Measurements from ENCODE around the gene KLF15. TPM values are rescaled to one million over a fixed set of nuclear protein-coding genes. Genes with fewer than 3 reads are reported as not detected.

Gene KLF15
- total and polyA plus RNA-seq, 4 donors, result 18.1 to 31.3 (median 24.6) TPM

GRCh38 chr3:126342991-126343648, 14.1 kb downstream of the KLF15 start:
- ATAC-seq (ENCODE audit: insufficient read depth, low FRiP score) (no peak), DNase-seq (peak; percentile 46 to 57 (median 52))
- 78 to 88% methylated on average over 17 to 20 of the region's 20 CpGs for WGBS, 2 donors
- Histone ChIP-seq H3K4me3 (no peak overlapping the region), H3K36me3 (ENCODE audit: control insufficient read depth in 4 of 4, insufficient read depth in 4 of 4, low read length in 4 of 4) (peaks cover 0 to 11% (median 5%) of the 10 kb centered on the region in 4 donors), H3K9ac (ENCODE audit: insufficient read depth in 1 of 2, low read length in 2 of 2) (no peak overlapping the region), H3K4me1 (ENCODE audit: control insufficient read depth in 5 of 5, insufficient read depth in 5 of 5, low read length in 5 of 5) (peaks cover 0 to 13% (median 3%) of the 10 kb centered on the region in 5 donors), H3K27ac (ENCODE audit: low read depth in 1 of 2, low read length in 1 of 2) (no peak overlapping the region), H3K27me3 (ENCODE audit: control insufficient read depth in 3 of 3, insufficient read depth in 3 of 3, low read length in 2 of 3) (no peaks in the 10 kb centered on the region), H3K9me3 (ENCODE audit: control insufficient read depth in 4 of 4, insufficient read depth in 3 of 4, low read length in 3 of 4) (peaks cover 0 to under 1% (median 0%) of the 10 kb centered on the region in 4 donors)
- TF ChIP-seq CTCF (IDR thresholded peaks at IDR 0.05; ENCODE audit: control extremely low read depth, extremely low read depth), result no peak

GRCh38 chr3:126342211-126342610, 15.0 kb downstream of the KLF15 start:
- Histone ChIP-seq H3K27ac (ENCODE audit: low read depth in 1 of 2, low read length in 1 of 2) (no peak overlapping the region), H3K36me3 (ENCODE audit: control insufficient read depth in 4 of 4, insufficient read depth in 4 of 4, low read length in 4 of 4) (peaks cover 0 to 6% (median 4%) of the 10 kb centered on the region in 4 donors), H3K27me3 (ENCODE audit: control insufficient read depth in 3 of 3, insufficient read depth in 3 of 3, low read length in 2 of 3) (no peaks in the 10 kb centered on the region), H3K9me3 (ENCODE audit: control insufficient read depth in 4 of 4, insufficient read depth in 3 of 4, low read length in 3 of 4) (peaks cover 0 to 2% (median 0%) of the 10 kb centered on the region in 4 donors), H3K9ac (ENCODE audit: insufficient read depth in 1 of 2, low read length in 2 of 2) (no peak overlapping the region), H3K4me3 (no peak overlapping the region), H3K4me1 (ENCODE audit: control insufficient read depth in 5 of 5, insufficient read depth in 5 of 5, low read length in 5 of 5) (peaks cover 0 to 13% (median 3%) of the 10 kb centered on the region in 5 donors)
- 91% methylated on average over 9 of the region's 9 CpGs for WGBS, 2 donors
- DNase-seq (no peak), ATAC-seq (ENCODE audit: insufficient read depth, low FRiP score) (no peak)
- no peak for TF ChIP-seq CTCF (IDR thresholded peaks at IDR 0.05; ENCODE audit: control extremely low read depth, extremely low read depth)

- DNase-seq, result no peak
- Histone ChIP-seq H3K36me3 (ENCODE audit: control insufficient read depth in 4 of 4, insufficient read depth in 4 of 4, low read length in 4 of 4) (peaks cover 0 to 4% (median 1%) of the 10 kb centered on the region in 4 donors), H3K4me1 (ENCODE audit: control insufficient read depth in 5 of 5, insufficient read depth in 5 of 5, low read length in 5 of 5) (peaks cover 0 to 13% (median 3%) of the 10 kb centered on the region in 5 donors), H3K27ac (ENCODE audit: low read depth in 1 of 2, low read length in 1 of 2) (no peak overlapping the region), H3K27me3 (ENCODE audit: control insufficient read depth in 3 of 3, insufficient read depth in 3 of 3, low read length in 2 of 3) (no peaks in the 10 kb centered on the region), H3K9me3 (ENCODE audit: control insufficient read depth in 4 of 4, insufficient read depth in 3 of 4, low read length in 3 of 4) (peaks cover 0 to 2% (median 0%) of the 10 kb centered on the region in 4 donors), H3K9ac (ENCODE audit: insufficient read depth in 1 of 2, low read length in 2 of 2) (no peak overlapping the region), H3K4me3 (no peak overlapping the region)
- no peak for ATAC-seq (ENCODE audit: insufficient read depth, low FRiP score)
- no peak for TF ChIP-seq CTCF (IDR thresholded peaks at IDR 0.05; ENCODE audit: control extremely low read depth, extremely low read depth)
- WGBS, 2 donors, result 85 to 92% methylated on average over 7 of the region's 7 CpGs
Measured at GRCh38 chr3:126341755-126342150, 15.5 kb downstream of the KLF15 start.
